Neuronal stem cell (in vitro differentiated cells): ENCODE measurements around the gene ARL2BP.

Experiments
- DNase-seq: peaks from one replicate; pipeline ENCODE4 v3.0.0-alpha.2; 2013; ENCODE audit warnings: low spot score
- H2AFZ ChIP-seq: one replicate; pipeline ENCODE4 v1.6.1; 2013; ENCODE audit warnings: mild to moderate bottlenecking, low read length, inconsistent platforms
- H2AK5ac ChIP-seq: 2 replicates; pipeline ENCODE4 v1.6.1; 2013; ENCODE audit warnings: low read depth, mild to moderate bottlenecking, inconsistent platforms, low read length, moderate library complexity, mixed read lengths
- H2BK120ac ChIP-seq: 2 replicates; pipeline ENCODE4 v1.6.1; 2013; ENCODE audit warnings: low read depth, mild to moderate bottlenecking, inconsistent platforms, low read length, moderate library complexity, mixed read lengths
- H2BK12ac ChIP-seq: one replicate; pipeline ENCODE4 v1.6.1; 2013; ENCODE audit warnings: low read length, inconsistent platforms
- H2BK15ac ChIP-seq: 2 replicates; pipeline ENCODE4 v1.6.1; 2013; ENCODE audit warnings: mild to moderate bottlenecking, low read length, inconsistent platforms, mixed read lengths
- H2BK5ac ChIP-seq: one replicate; pipeline ENCODE4 v1.6.1; 2013; ENCODE audit warnings: inconsistent platforms, mild to moderate bottlenecking, low read length, moderate library complexity
- H3K14ac ChIP-seq: one replicate; pipeline ENCODE4 v1.6.1; 2013; ENCODE audit warnings: low read length, inconsistent platforms
- H3K18ac ChIP-seq: 2 replicates; pipeline ENCODE4 v1.6.1; 2013; ENCODE audit warnings: low read length, inconsistent platforms
- H3K23ac ChIP-seq: 2 replicates; pipeline ENCODE4 v1.6.1; 2013; ENCODE audit warnings: low read depth, mild to moderate bottlenecking, mixed read lengths, low read length, inconsistent platforms; ENCODE audit not compliant: poor library complexity
- H3K27ac ChIP-seq: replicated peaks from 3 replicates; pipeline ENCODE4 v1.5.1; 2013; ENCODE audit warnings: low read length, inconsistent platforms
- H3K27me3 ChIP-seq, 3 experiments: 2 replicates each; pipeline ENCODE4 v1.6.1; 2013; ENCODE audit warnings: low read length in 3 of 3, mild to moderate bottlenecking in 2 of 3, inconsistent platforms in 1 of 3, low read depth in 1 of 3, mixed read lengths in 1 of 3, moderate library complexity in 1 of 3; ENCODE audit not compliant: control insufficient read depth in 3 of 3, insufficient read depth in 3 of 3
- H3K36me3 ChIP-seq, 2 donors: replicated peaks in 1 of 2; 2 replicates each; pipeline ENCODE4 v1.6.1; 2013; ENCODE audit warnings: low read length in 2 of 2; ENCODE audit not compliant: control insufficient read depth in 2 of 2, insufficient read depth in 2 of 2
- H3K4ac ChIP-seq: 2 replicates; pipeline ENCODE4 v1.6.1; 2013; ENCODE audit warnings: inconsistent platforms, mild to moderate bottlenecking, low read length, moderate library complexity
- H3K4me1 ChIP-seq, 2 donors: 1 replicate in 1 of 2; 2 replicates in 1 of 2; pipeline ENCODE4 v1.6.1; 2013; ENCODE audit warnings: low read length in 2 of 2, low read depth in 1 of 2; ENCODE audit not compliant: control insufficient read depth in 2 of 2, insufficient read depth in 1 of 2
- H3K4me2 ChIP-seq: one replicate; pipeline ENCODE4 v1.6.1; 2013; ENCODE audit warnings: mild to moderate bottlenecking, low read length, inconsistent platforms; ENCODE audit not compliant: insufficient read depth, poor library complexity, severe bottlenecking
- H3K4me3 ChIP-seq, 2 donors: 2 replicates each; pipeline ENCODE4 v1.5.1; 2013; ENCODE audit warnings: low read length in 2 of 2, mild to moderate bottlenecking in 2 of 2, inconsistent platforms in 1 of 2, moderate library complexity in 1 of 2
- H3K79me1 ChIP-seq: one replicate; pipeline ENCODE4 v1.6.1; 2013; ENCODE audit warnings: low read depth, mild to moderate bottlenecking, inconsistent platforms, low read length, moderate library complexity
- H3K9ac ChIP-seq: one replicate; pipeline ENCODE4 v1.6.1; 2013; ENCODE audit warnings: mild to moderate bottlenecking, low read depth, low read length, inconsistent platforms; ENCODE audit not compliant: poor library complexity
- H3K9me3 ChIP-seq, 2 donors: replicated peaks in 1 of 2; 2 replicates each; pipeline versions ENCODE3 to v1.6.1; 2013; ENCODE audit warnings: low read length in 2 of 2, mild to moderate bottlenecking in 2 of 2, inconsistent platforms in 1 of 2, low read depth in 1 of 2, mixed read lengths in 1 of 2, moderate library complexity in 1 of 2; ENCODE audit not compliant: control insufficient read depth in 2 of 2, insufficient read depth in 1 of 2
- H4K8ac ChIP-seq: one replicate; pipeline ENCODE4 v1.6.1; 2013; ENCODE audit warnings: low read depth, mild to moderate bottlenecking, inconsistent platforms, low read length, moderate library complexity
- H4K91ac ChIP-seq: one replicate; pipeline ENCODE4 v1.6.1; 2013; ENCODE audit warnings: low read length, low read depth, mild to moderate bottlenecking, inconsistent platforms; ENCODE audit not compliant: poor library complexity
- WGBS, 2 donors: extraction: QIAGEN DNeasy Blood & Tissue Kit; methylation state at CpG; one replicate each; pipeline ENCODE4 v1.1.7; 2013; ENCODE audit warnings: missing lambda C conversion rate in 2 of 2, mixed read lengths in 1 of 2; ENCODE audit not compliant: insufficient read length in 2 of 2, insufficient replicate concordance in 1 of 2; ENCODE audit errors: extremely low coverage in 2 of 2; 5-methylcytosine and 5-hydroxymethylcytosine counted together

ARL2BP gene

DNA sequence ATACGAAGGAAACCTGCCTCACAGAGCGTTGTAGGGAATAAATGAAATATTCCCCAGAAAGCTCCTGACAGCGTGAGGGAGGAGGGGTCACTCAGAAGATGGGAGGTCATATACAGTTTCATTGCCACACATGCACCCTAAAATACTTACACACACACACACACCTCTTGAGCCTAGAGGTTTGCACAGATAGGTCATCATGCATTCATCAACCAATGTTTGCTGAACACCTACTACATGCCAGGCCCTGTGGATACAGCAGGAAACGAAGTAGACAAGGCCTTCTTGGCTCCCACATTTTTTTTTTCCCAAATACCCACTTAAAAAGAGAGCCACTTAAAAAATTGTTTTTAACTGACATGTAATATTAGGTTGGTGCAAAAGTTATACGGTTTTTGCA, 40.3 kb downstream of the ARL2BP start:
- Histone ChIP-seq H3K14ac (no peak overlapping the region), H3K27me3 (peaks cover 12 to 61% (median 28%) of the 10 kb centered on the region in 3 experiments), H2AK5ac (no peak overlapping the region), H3K9ac (no peak overlapping the region), H3K4me1 (peaks cover 0 to 7% of the 10 kb centered on the region in 2 donors), H2BK5ac (no peak overlapping the region), H4K8ac (no peak overlapping the region), H3K23ac (no peak overlapping the region), H3K4me2 (peak overlapping the region; percentile 95), H3K4me3 (no peak overlapping the region), H2BK120ac (no peak overlapping the region), H3K27ac (no peak overlapping the region), H2AFZ (no peak overlapping the region), H3K4ac (no peak overlapping the region), H3K18ac (no peak overlapping the region), H3K9me3 (peaks cover 0 to 2% of the 10 kb centered on the region in 2 donors), H3K79me1 (no peaks in the 10 kb centered on the region), H3K36me3 (no peaks in the 10 kb centered on the region), H2BK12ac (no peak overlapping the region), H4K91ac (no peak overlapping the region), H2BK15ac (no peak overlapping the region)
- no peak for DNase-seq
- WGBS, 2 donors, result no CpG with 5 or more reads among the region's 5 CpGs

DNA sequence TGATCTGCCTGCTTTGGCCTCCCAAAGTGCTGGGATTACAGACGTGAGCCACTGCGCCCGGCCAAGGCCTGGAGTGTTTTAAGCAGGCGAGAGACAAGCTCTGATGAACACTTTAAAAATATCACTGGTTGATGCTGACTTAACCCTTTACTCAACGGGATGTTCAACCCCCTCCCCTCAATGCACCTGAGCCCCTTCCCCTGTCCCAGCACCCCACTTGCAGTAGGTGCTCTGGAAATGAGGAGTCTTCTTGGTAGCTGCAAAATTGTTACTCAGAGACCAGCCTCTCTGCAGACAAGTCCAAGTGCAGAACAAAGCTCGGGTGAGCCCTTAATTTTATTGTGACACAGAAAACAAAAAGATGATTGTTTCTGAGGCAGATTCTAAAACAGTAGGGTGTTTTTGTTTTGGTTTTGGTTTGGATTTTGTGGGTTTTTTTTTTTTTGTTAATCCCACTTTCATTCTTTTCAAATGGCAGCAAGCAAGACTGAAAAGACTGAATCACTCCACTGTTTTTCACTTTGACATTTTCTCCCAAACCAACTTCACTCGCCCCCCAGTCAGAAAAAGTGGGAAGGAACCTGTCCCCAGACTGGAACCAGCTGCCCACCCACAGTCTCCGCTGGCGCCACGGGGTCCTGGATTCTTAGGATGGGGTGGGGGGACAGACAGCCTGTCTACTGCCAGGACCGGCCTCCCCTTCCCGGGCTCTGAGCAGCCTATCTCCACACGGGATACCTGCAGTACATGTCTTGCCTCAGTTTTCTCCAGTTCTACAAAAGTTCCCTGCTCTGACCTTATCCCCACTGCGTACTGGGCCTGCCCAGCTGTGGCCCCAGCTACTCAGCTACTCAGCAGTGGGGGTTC, 44.6 kb downstream of the ARL2BP start:
- no peak overlapping the region for H3K9ac ChIP-seq
- H2BK12ac ChIP-seq, result no peak overlapping the region
- H3K4me1 ChIP-seq, result peaks cover 0 to 5% of the 10 kb centered on the region in 2 donors
- no peak overlapping the region for H4K91ac ChIP-seq
- peak overlapping the region; percentile 61 for H3K18ac ChIP-seq
- peak overlapping the region; percentile 29 for H3K23ac ChIP-seq
- H3K9me3 ChIP-seq, result no peaks in the 10 kb centered on the region
- H2AFZ ChIP-seq, result peak overlapping the region; percentile 58
- no peak overlapping the region for H2AK5ac ChIP-seq
- H3K4me3 ChIP-seq, result peak overlapping the region in 1 of 2 donors; percentile 35
- H2BK5ac ChIP-seq, result no peak overlapping the region
- H3K4ac ChIP-seq, result peak overlapping the region; percentile 24
- H3K14ac ChIP-seq, result no peak overlapping the region
- peaks cover 3 to 23% (median 9%) of the 10 kb centered on the region in 3 experiments for H3K27me3 ChIP-seq
- no peak overlapping the region for H3K27ac ChIP-seq
- H2BK15ac ChIP-seq, result peak overlapping the region; percentile 62
- H3K36me3 ChIP-seq, result no peaks in the 10 kb centered on the region
- no CpG with 5 or more reads among the region's 14 CpGs for WGBS, 2 donors
- H2BK120ac ChIP-seq, result no peak overlapping the region
- H3K4me2 ChIP-seq, result no peak overlapping the region
- H3K79me1 ChIP-seq, result no peaks in the 10 kb centered on the region
- no peak overlapping the region for H4K8ac ChIP-seq
- DNase-seq, result no peak

- no peak overlapping the region for H3K4me2 ChIP-seq
- no peak overlapping the region for H2BK5ac ChIP-seq
- H3K9me3 ChIP-seq, result no peaks in the 10 kb centered on the region
- H3K27ac ChIP-seq, result no peak overlapping the region
- no peak overlapping the region for H2AK5ac ChIP-seq
- no peak overlapping the region for H4K91ac ChIP-seq
- H2AFZ ChIP-seq, result peak overlapping the region; percentile 33
- no CpG with 5 or more reads among the region's 13 CpGs for WGBS, 2 donors
- H3K18ac ChIP-seq, result no peak overlapping the region
- H4K8ac ChIP-seq, result no peak overlapping the region
- no peaks in the 10 kb centered on the region for H3K79me1 ChIP-seq
- H3K4me1 ChIP-seq, result peaks cover 3 to 4% of the 10 kb centered on the region in 2 donors
- no peak overlapping the region for H2BK120ac ChIP-seq
- no peak overlapping the region for H3K14ac ChIP-seq
- peak overlapping the region; percentile 5 for H3K23ac ChIP-seq
- H2BK15ac ChIP-seq, result no peak overlapping the region
- no peak for DNase-seq
- no peak overlapping the region for H3K9ac ChIP-seq
- no peaks in the 10 kb centered on the region for H3K36me3 ChIP-seq
- H3K4me3 ChIP-seq, result no peak overlapping the region
- no peak overlapping the region for H2BK12ac ChIP-seq
- H3K27me3 ChIP-seq, result peaks cover 0 to 8% (median 0%) of the 10 kb centered on the region in 3 experiments
- H3K4ac ChIP-seq, result no peak overlapping the region
Observed at GRCh38 chr16:57297856-57298255, 52.8 kb downstream of the ARL2BP start.

GRCh38 chr16:57299009-57299718, 54.1 kb downstream of the ARL2BP start:
- Histone ChIP-seq H3K4ac (no peak overlapping the region), H2AFZ (peak overlapping the region; percentile 91), H3K4me2 (peak overlapping the region; percentile 35), H3K27ac (peak overlapping the region; percentile 76), H3K18ac (no peak overlapping the region), H3K4me3 (peak overlapping the region; percentile 61 to 83), H4K91ac (no peak overlapping the region), H2BK15ac (no peak overlapping the region), H3K9ac (no peak overlapping the region), H2BK120ac (no peak overlapping the region), H4K8ac (no peak overlapping the region), H3K23ac (no peak overlapping the region), H3K9me3 (no peaks in the 10 kb centered on the region), H3K79me1 (no peaks in the 10 kb centered on the region), H3K27me3 (peaks cover 0 to 8% (median 0%) of the 10 kb centered on the region in 3 experiments), H3K14ac (no peak overlapping the region), H2AK5ac (no peak overlapping the region), H3K4me1 (peaks cover 3 to 4% of the 10 kb centered on the region in 2 donors), H2BK5ac (no peak overlapping the region), H3K36me3 (no peaks in the 10 kb centered on the region), H2BK12ac (no peak overlapping the region)
- DNase-seq, result no peak
- WGBS, 2 donors, result no CpG with 5 or more reads among the region's 14 CpGs
